ENCODE measurements around the gene EDN2. TPM values are rescaled to one million over a fixed set of nuclear protein-coding genes. Genes with fewer than 3 reads are reported as not detected.

The EDN2 gene
- total RNA-seq (0.36 and 0.40 TPM in 2 replicates), polyA plus RNA-seq (2.3 and 2.7 TPM in 2 replicates)

DNA sequence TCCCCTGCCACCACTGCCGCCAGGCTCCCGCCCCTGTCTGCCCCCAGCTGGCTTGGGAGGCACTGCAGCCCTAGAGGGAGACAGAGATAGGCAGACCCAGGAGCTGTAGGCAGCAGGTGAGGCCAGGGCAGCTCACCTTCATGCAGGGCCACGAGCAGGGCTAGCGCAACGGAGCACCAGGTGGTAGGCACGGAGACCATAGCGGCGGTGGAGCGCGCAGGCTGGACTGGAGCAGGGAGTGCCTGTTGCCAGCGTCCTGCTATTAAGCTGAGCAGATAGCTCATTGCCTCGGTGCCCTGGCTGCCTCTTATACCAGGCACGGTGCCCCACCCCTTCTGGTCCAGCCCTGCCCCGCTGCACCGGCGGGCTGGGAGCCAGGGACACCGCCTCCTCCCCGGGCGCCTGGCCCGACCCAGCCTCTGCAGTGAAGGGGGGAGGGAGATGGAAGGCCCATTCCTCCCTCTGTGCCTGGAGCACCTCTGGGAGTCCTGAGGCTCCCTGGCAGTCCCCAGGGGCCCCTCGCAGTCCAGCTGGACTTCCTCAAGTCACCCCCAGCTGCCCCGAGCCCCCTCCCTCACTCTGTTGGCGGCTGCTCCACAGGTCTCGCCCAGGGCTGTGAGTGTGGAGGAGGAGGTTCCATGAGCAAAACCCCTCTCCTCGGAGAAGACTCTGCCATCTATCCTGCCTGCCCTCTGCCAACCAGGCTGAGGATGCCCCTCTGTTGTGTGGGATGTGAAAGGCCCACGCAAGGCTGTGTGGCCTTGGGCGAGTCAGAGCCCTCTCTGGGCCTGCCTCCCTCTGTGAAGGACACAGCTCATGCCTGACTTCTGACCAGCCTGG lies at the start of gene EDN2:
EDN2 (minus strand) TSS at position 282 of the 840 bp plus-strand sequence; CDS start at position 200, 82 bp downstream.
- no peak within 1 kb of the TSS for H3K4me3 ChIP-seq
- 80% methylated on average over 18 of the region's 27 CpGs for WGBS (ENCODE audit: low lambda C conversion rate, missing lambda C conversion rate)

GRCh38 chr1:41533731-41534080 lies 49.2 kb upstream of the EDN2 start:
- peaks cover 10% of the 10 kb centered on the region for H3K4me1 ChIP-seq (ENCODE audit: insufficient read depth)
- H3K9me3 ChIP-seq (ENCODE audit: low read depth) = no peaks in the 10 kb centered on the region
- no peak overlapping the region for H3K4me3 ChIP-seq
- no peak overlapping the region for H3K27ac ChIP-seq
- H3K4me2 ChIP-seq = no peak overlapping the region
- DNase-seq (ENCODE audit: low spot score) = no peak
- TF ChIP-seq CTCF (IDR thresholded peaks at IDR 0.05; ENCODE audit: poor library complexity) (no peak), EZH2phosphoT487 (IDR thresholded peaks at IDR 0.05; ENCODE audit: low read depth, severe bottlenecking, unreplicated experiment) (no peak), EZH2 (IDR thresholded peaks at IDR 0.05; ENCODE audit: borderline replicate concordance) (no peak)
- H4K20me1 ChIP-seq (ENCODE audit: insufficient read depth, poor library complexity, severe bottlenecking) = no peaks in the 10 kb centered on the region
- H3K79me2 ChIP-seq = no peaks in the 10 kb centered on the region
- 86% methylated on average over 5 of the region's 5 CpGs for WGBS (ENCODE audit: low lambda C conversion rate, missing lambda C conversion rate)
- peaks cover 4% of the 10 kb centered on the region for H3K27me3 ChIP-seq
- no peaks in the 10 kb centered on the region for H3K9me2 ChIP-seq (replicated peaks; ENCODE audit: insufficient read depth)
- no peak overlapping the region for H2AFZ ChIP-seq
- no peaks in the 10 kb centered on the region for H3K36me3 ChIP-seq (replicated peaks; ENCODE audit: insufficient read depth, low read depth)

More for the DNA sequence above, at the start of gene EDN2:
- no peak for DNase-seq (ENCODE audit: low spot score)
- H3K27ac ChIP-seq = peak within 1 kb of the TSS; percentile 73
- no peak within 1 kb of the TSS for H2AFZ ChIP-seq
- H3K4me1 ChIP-seq (ENCODE audit: insufficient read depth) = peaks cover 76% of the 10 kb centered on the region
- no peaks in the 10 kb centered on the region for H3K79me2 ChIP-seq
- H3K9me2 ChIP-seq (replicated peaks; ENCODE audit: insufficient read depth) = no peaks in the 10 kb centered on the region
- peak within 1 kb of the TSS; percentile 20 for H3K4me2 ChIP-seq
- H3K27me3 ChIP-seq = no peaks in the 10 kb centered on the region
- no peaks in the 10 kb centered on the region for H3K9me3 ChIP-seq (ENCODE audit: low read depth)
- H4K20me1 ChIP-seq (ENCODE audit: insufficient read depth, poor library complexity, severe bottlenecking) = no peaks in the 10 kb centered on the region
- no peaks in the 10 kb centered on the region for H3K36me3 ChIP-seq (replicated peaks; ENCODE audit: insufficient read depth, low read depth)
- TF ChIP-seq CTCF (IDR thresholded peaks at IDR 0.05; ENCODE audit: poor library complexity) (peak; percentile 12), EZH2 (IDR thresholded peaks at IDR 0.05; ENCODE audit: borderline replicate concordance) (no peak)

- Histone ChIP-seq H3K27me3 (peaks cover 4% of the 10 kb centered on the region), H3K79me2 (no peaks in the 10 kb centered on the region), H3K9me2 (replicated peaks; ENCODE audit: insufficient read depth) (no peaks in the 10 kb centered on the region), H3K4me3 (no peak overlapping the region), H3K4me1 (ENCODE audit: insufficient read depth) (peaks cover 9% of the 10 kb centered on the region), H2AFZ (no peak overlapping the region), H3K9me3 (ENCODE audit: low read depth) (no peaks in the 10 kb centered on the region), H4K20me1 (ENCODE audit: insufficient read depth, poor library complexity, severe bottlenecking) (no peaks in the 10 kb centered on the region), H3K27ac (no peak overlapping the region), H3K4me2 (no peak overlapping the region), H3K36me3 (replicated peaks; ENCODE audit: insufficient read depth, low read depth) (no peaks in the 10 kb centered on the region)
- no peak for TF ChIP-seq EZH2phosphoT487 (IDR thresholded peaks at IDR 0.05; ENCODE audit: low read depth, severe bottlenecking, unreplicated experiment)
- TF ChIP-seq EZH2 (IDR thresholded peaks at IDR 0.05; ENCODE audit: borderline replicate concordance) = no peak
- no peak for TF ChIP-seq CTCF (IDR thresholded peaks at IDR 0.05; ENCODE audit: poor library complexity)
- DNase-seq (ENCODE audit: low spot score) = no peak
- WGBS (ENCODE audit: low lambda C conversion rate, missing lambda C conversion rate) = 86% methylated on average over 12 of the region's 12 CpGs
Observed at GRCh38 chr1:41533016-41533730, 48.7 kb upstream of the EDN2 start.
